Omental fat pad (tissue), 4 donors: ENCODE data around the gene SMIM14. TPM values are rescaled to one million over a fixed set of nuclear protein-coding genes. Genes with fewer than 3 reads are reported as not detected.
"Not testable (repeated sequence)": the region's sequence is repeated elsewhere in the genome, so short reads cannot be mapped to it uniquely, and the experiment has no call there.

Experiments
- ATAC-seq: fragments of 150-250 bp; one replicate; pipeline ENCODE4 v1.9.1; 2016; ENCODE audit warnings: mild to moderate bottlenecking, moderate library complexity; ENCODE audit not compliant: low FRiP score
- DNase-seq: peaks from one replicate; pipeline ENCODE4 v3.0.0-alpha.2; 2019; ENCODE audit warnings: low spot score
- total RNA-seq, 4 donors: library from RNA; depleted of rRNA; stranded (reverse); fragments of >200 nt; gene quantifications; one replicate each; pipeline ENCODE4 v1.1.0, GENCODE V29; 2016
- TF ChIP-seq, protein P1 (sequence below), 3 donors: fragments of 450-650 bp; IDR thresholded peaks; one replicate each; pipeline ENCODE4 v1.5.1; 2016 to 2017; ENCODE audit warnings: antibody characterized with exemption in 3 of 3, mild to moderate bottlenecking in 3 of 3, moderate library complexity in 2 of 3

SMIM14 gene
- 10 to 100 TPM; 24.6 to 69.4 (median 35.2) TPM for total RNA-seq

DNA sequence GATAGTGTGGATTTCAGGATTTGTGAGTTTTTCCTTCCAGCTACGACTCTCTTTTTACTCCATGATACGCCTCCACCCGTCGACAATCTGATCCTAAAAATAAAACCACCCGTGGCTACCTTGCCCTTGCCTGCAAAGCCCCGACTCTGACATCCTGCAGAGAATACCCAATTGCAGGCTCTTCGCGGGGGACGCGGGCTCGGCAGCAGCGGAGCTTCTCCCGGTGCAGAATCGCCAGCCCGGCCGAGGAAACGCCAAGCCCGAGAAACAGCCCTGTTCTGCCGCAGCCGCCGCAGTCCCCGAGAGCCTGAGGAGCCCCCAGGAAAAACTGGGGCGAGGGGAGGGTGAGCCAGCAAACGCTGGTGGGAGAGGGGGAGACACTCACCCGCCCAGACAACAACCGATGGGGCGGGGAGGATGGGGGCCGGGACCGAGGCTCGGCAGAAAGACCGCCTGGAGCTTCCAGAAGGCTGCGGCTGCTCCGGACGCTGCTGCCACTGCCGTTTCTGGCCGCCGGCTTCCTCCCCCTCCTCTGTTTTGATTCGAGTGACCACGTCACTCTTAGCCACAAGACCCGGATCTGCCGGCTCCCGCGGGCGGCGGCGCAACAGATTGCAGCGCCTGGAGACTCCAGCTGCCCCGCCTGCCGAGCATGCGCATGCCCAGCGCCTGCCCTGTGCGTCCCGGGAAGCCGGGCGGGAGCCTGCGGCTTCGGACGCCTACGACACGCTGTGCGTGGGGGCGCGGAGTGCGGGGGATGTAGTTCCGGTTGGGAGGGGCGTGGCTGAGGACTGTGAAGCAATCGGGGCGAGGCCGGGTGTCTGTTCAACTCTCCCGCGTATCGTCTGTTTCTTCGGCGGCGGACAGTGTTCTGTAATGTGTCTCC lies at the start of gene SMIM14:
Gene SMIM14 (minus strand): TSS at position 512 of the 886 bp plus-strand sequence. CDS start 33,720 bp downstream, outside the sequence.
- DNase-seq: peak; percentile 84
- TF ChIP-seq, protein P1, sequence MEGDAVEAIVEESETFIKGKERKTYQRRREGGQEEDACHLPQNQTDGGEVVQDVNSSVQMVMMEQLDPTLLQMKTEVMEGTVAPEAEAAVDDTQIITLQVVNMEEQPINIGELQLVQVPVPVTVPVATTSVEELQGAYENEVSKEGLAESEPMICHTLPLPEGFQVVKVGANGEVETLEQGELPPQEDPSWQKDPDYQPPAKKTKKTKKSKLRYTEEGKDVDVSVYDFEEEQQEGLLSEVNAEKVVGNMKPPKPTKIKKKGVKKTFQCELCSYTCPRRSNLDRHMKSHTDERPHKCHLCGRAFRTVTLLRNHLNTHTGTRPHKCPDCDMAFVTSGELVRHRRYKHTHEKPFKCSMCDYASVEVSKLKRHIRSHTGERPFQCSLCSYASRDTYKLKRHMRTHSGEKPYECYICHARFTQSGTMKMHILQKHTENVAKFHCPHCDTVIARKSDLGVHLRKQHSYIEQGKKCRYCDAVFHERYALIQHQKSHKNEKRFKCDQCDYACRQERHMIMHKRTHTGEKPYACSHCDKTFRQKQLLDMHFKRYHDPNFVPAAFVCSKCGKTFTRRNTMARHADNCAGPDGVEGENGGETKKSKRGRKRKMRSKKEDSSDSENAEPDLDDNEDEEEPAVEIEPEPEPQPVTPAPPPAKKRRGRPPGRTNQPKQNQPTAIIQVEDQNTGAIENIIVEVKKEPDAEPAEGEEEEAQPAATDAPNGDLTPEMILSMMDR (IDR thresholded peaks at IDR 0.05): no peak
- ATAC-seq: peak; percentile 96

GRCh38 chr4:39687014-39687413 lies 48.3 kb upstream of the SMIM14 start:
- DNase-seq (no peak), ATAC-seq (no peak)
- TF ChIP-seq, protein P1 (IDR thresholded peaks at IDR 0.05): no peak

- TF ChIP-seq, protein P1 (IDR thresholded peaks at IDR 0.05): no peak
- DNase-seq (no peak), ATAC-seq (no peak)
These were observed 47.3 kb upstream of the SMIM14 start for GRCh38 chr4:39685990-39686389.

- ATAC-seq: no peak
- DNase-seq: no peak
- TF ChIP-seq, protein P1 (IDR thresholded peaks at IDR 0.05): no peak
These were observed 43.5 kb upstream of the SMIM14 start for GRCh38 chr4:39682138-39682537.

DNA sequence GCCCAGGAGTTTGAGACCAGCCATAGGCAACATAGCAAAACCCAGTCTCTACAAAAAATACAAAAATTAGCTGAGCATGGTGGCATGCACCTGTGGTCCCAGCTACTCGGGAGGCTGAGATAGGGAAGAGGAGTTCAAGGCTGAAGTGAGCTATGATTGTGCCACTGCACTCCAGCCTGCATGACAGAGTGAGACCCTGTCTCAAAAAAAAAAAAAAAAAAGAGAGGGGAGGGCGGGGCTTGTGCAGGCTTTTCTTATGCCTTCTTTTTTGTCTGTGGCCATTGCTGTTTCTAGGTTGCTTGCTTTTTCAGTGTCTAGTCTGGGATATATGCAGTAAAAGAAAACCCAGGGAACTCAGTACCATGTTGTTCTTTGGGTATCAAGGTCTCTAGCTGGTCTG lies 42.3 kb upstream of the SMIM14 start:
- ATAC-seq, DNase-seq: not testable (repeated sequence)

GRCh38 chr4:39675681-39676080 lies 37.0 kb upstream of the SMIM14 start:
- not testable (repeated sequence) for ATAC-seq, DNase-seq

DNA sequence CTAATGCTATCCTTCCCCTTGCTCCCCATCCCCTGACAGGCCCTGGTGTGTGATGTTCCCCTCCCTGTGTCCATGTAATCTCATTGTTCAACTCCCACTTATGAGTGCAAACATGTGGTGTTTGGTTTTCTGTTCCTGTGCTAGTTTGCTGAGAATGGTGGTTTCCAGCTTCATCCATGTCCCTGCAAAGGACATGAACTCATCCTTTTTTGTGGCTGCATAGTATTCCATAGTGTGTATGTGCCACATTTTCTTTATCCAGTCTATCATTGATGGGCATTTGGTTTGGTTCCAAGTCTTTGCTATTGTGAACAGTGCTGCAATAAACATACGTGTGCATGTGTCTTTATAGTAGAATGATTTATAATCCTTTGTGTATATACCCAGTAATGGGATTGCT lies 31.6 kb upstream of the SMIM14 start:
- not testable (repeated sequence) for ATAC-seq, DNase-seq

GRCh38 chr4:39668887-39669286 lies 30.2 kb upstream of the SMIM14 start:
- TF ChIP-seq, protein P1 (IDR thresholded peaks at IDR 0.05): no peak
- peak; percentile 41 for ATAC-seq

More at GRCh38 chr4:39668887-39669286, 30.2 kb upstream of the SMIM14 start:
- DNase-seq: no peak
